OCI-LY1 (cell line): ENCODE results near the gene GALNT16.

ENCODE experiments used
- CTCF ChIP-seq: fragments of 200-600 bp; sonication (generic), shearing (Covaris generic); IDR thresholded peaks from 2 replicates; pipeline ENCODE4 v1.5.1; 2017; ENCODE audit warnings: mild to moderate bottlenecking, antibody characterized with exemption, low read length, moderate library complexity, mixed read lengths
- EZH2 ChIP-seq: fragments of 200-600 bp; sonication (generic), shearing (Covaris generic); IDR thresholded peaks from 2 replicates; pipeline ENCODE4 v1.8.0; 2017; ENCODE audit warnings: borderline replicate concordance, mixed run types, mild to moderate bottlenecking, antibody characterized with exemption, low read length, moderate library complexity, mixed read lengths

DNA sequence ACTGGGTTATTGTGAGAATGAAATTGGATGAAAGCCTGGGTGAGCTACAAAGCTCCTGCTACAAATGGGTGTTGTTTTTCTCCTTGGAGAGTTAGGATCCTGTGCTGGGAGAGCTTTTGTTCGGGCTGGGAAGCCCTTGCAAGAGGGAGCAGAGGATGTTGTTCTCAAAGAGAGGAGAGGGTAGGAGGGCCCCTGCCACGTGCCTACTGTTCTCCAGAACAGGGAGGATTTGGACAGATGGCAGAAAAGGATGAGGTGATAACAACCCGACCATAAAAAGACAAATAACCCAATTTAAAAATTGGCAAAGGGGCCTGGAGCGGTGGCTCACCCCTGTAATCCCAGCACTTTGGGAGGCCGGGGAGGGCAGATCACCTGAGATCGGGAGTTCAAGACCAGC lies 68.8 kb downstream of the GALNT16 start:
- TF ChIP-seq CTCF (no peak), EZH2 (no peak)
